Heart right ventricle (tissue), 16 donors: ENCODE results near the gene CENPM. TPM values are rescaled to one million over a fixed set of nuclear protein-coding genes. Genes with fewer than 3 reads are reported as not detected.

Experiments used
- ATAC-seq, 8 donors: fragments of 200-7000 bp; cut with Tn5 transposase; one replicate each; pipeline ENCODE4 v1.9.1; 2020; ENCODE audit warnings: mild to moderate bottlenecking in 8 of 8, moderate library complexity in 8 of 8, moderate number of reproducible peaks in 1 of 8
- DNase-seq, 2 donors: peaks; one replicate each; pipeline ENCODE4 v3.0.0-alpha.2; 2020
- H3K27ac ChIP-seq, 10 donors: fragments of 200-600 bp; sonication (generic) in 2 of 10; one replicate each; pipeline versions ENCODE4 v1.5.0 to v1.8.0; 2020 to 2022; ENCODE audit warnings: mild to moderate bottlenecking in 3 of 10
- H3K27me3 ChIP-seq, 7 donors: fragments of 200-600 bp; one replicate each; pipeline ENCODE4 v1.8.0; 2021 to 2022; ENCODE audit warnings: mild to moderate bottlenecking in 2 of 7
- H3K36me3 ChIP-seq, 9 donors: fragments of 200-600 bp; sonication (generic) in 1 of 9; one replicate each; pipeline versions ENCODE4 v1.5.0 to v1.8.0; 2020 to 2022; ENCODE audit warnings: mild to moderate bottlenecking in 2 of 9
- H3K4me1 ChIP-seq, 9 donors: fragments of 200-600 bp; sonication (generic) in 1 of 9; one replicate each; pipeline versions ENCODE4 v1.5.0 to v1.8.0; 2020 to 2022; ENCODE audit warnings: mild to moderate bottlenecking in 4 of 9
- H3K4me3 ChIP-seq, 10 donors: fragments of 200-600 bp; sonication (generic) in 2 of 10; one replicate each; pipeline versions ENCODE4 v1.5.0 to v1.8.0; 2020 to 2022; ENCODE audit warnings: mild to moderate bottlenecking in 7 of 10, moderate library complexity in 2 of 10
- H3K9me3 ChIP-seq, 11 donors: fragments of 200-600 bp in 10 of 11; sonication (generic) in 2 of 11; one replicate each; pipeline versions ENCODE4 v1.5.0 to v1.8.0; 2013 to 2022; ENCODE audit warnings: mild to moderate bottlenecking in 2 of 11, control low read depth in 1 of 11, moderate library complexity in 1 of 11
- CTCF ChIP-seq, 9 donors: fragments of 200-600 bp; sonication (generic) in 2 of 9; IDR thresholded peaks; one replicate each; pipeline versions ENCODE4 v1.5.0 to v1.8.0; 2021 to 2022; ENCODE audit warnings: antibody characterized with exemption in 9 of 9, mild to moderate bottlenecking in 5 of 9, moderate library complexity in 1 of 9
- WGBS, 2 donors: extraction: QIAGEN DNeasy Blood & Tissue Kit; methylation state at CpG; one replicate each; pipeline ENCODE4 v1.1.7; 2013; ENCODE audit warnings: inconsistent platforms in 1 of 2; 5-methylcytosine and 5-hydroxymethylcytosine counted together
- intact Hi-C, 10 donors: fragments of 100-400 bp; cut with DNase I; formaldehyde crosslinking; loops; one replicate each; pipeline versions ENCODE4 v1.11.1 to v1.14.2; 2022
- polyA plus RNA-seq, 2 donors: library from polyadenylated mRNA; stranded (reverse); fragments of 200-250 nt; gene quantifications; one replicate each; pipeline ENCODE4 v1.2.3, GENCODE V29; 2013
- total RNA-seq, 10 donors: library from RNA; stranded (reverse); fragmentation: NEBNext Ultra II Directional in 3 of 10; extraction: Animal tissue kit (Norgen Biotek cat#: 25700) in 3 of 10; gene quantifications; one replicate each; pipeline versions ENCODE4 v1.2.1 to v1.2.4, GENCODE V29; 2021 to 2023
- donor health status: Arrhythmogenic right ventricular cardiomyopathy.
- donor health status: ischemic (EF 13 %, LVEDD 7.1; RV severe dilation, severe dysfunction).
- donor health status: healthy with polysubstance abuse.
- donor health status: DM: no; HTN: yes; CAD: no.
- donor health status: DM: no; HTN: no; CAD: no.
- donor health status: ischemic (EF 25% LVEDD 6.9; RV normal size, moderate dysfunction).
- donor health status: ischemic (EF 25% LVEDD 5.7; RV mildly dilated, moderate dysfunction).
- donor health status: healthy.
- donor health status: DM: yes; HTN: yes; CAD: no.
- donor health status: Ischemic cardiomyopathy.
- donor health status: ischemic (EF 35%, LVEDD 5.7; RV mildly dilated, moderate dysfunction).
- donor health status: nonischemic (EF 11% LVEDD 7.7; RV severe dilation, severe dysfunction).
- donor health status: DM: yes; HTN: yes; CAD: no.
- donor health status: PGD.
- donor health status: ischemic (EF 29% LVEDD 5.4; RV normal size, mild dysfunction).
- donor health status: nonischemic (EF 23%, LVEDD 6.1; RV moderate dilation, normal function).

CENPM gene
- total and polyA plus RNA-seq, 12 donors = 0.34 to 3.5 (median 0.77) TPM; not detected in 4

GRCh38 chr22:41935509-41935908 is 11.4 kb downstream of the CENPM start:
- Histone ChIP-seq H3K27ac (peak overlapping the region in 8 of 10 donors; percentile 43 to 76 (median 64)), H3K4me3 (no peak overlapping the region), H3K36me3 (peaks cover 0 to 12% (median 0%) of the 10 kb centered on the region in 9 donors), H3K4me1 (peaks cover 0 to 26% (median 7%) of the 10 kb centered on the region in 9 donors), H3K9me3 (no peaks in the 10 kb centered on the region), H3K27me3 (no peaks in the 10 kb centered on the region)
- DNase-seq = no peak
- peak in 1 of 8 donors; percentile 1 for ATAC-seq
- no peak for TF ChIP-seq CTCF (IDR thresholded peaks at IDR 0.05)
- WGBS, 2 donors = 88% methylated on average over 9 of the region's 9 CpGs
- intact Hi-C loops = loop anchor here in 1 of 10 donors (2.0 kb wide), 2 partner anchors 67 to 109 kb away; no protein-coding TSS in a partner anchor

- Histone ChIP-seq H3K36me3 (peaks cover 0 to 12% (median 0%) of the 10 kb centered on the region in 9 donors), H3K4me1 (peaks cover 0 to 26% (median 7%) of the 10 kb centered on the region in 9 donors), H3K9me3 (no peaks in the 10 kb centered on the region), H3K27me3 (no peaks in the 10 kb centered on the region), H3K4me3 (no peak overlapping the region), H3K27ac (peak overlapping the region; percentile 20 to 76 (median 60))
- 64 to 66% methylated on average over 4 of the region's 4 CpGs for WGBS, 2 donors
- intact Hi-C loops = loop anchor here in 1 of 10 donors (2.0 kb wide), 2 partner anchors 66 to 108 kb away; no protein-coding TSS in a partner anchor
- DNase-seq (peak; percentile 59 to 65), ATAC-seq (peak; percentile 48 to 90 (median 74))
- TF ChIP-seq CTCF (IDR thresholded peaks at IDR 0.05) = no peak
Measured at GRCh38 chr22:41935015-41935351, 12.0 kb downstream of the CENPM start.

- Histone ChIP-seq H3K27me3 (no peaks in the 10 kb centered on the region), H3K9me3 (no peaks in the 10 kb centered on the region), H3K4me3 (no peak overlapping the region), H3K36me3 (peaks cover 0 to 11% (median 0%) of the 10 kb centered on the region in 9 donors), H3K4me1 (peaks cover 0 to 25% (median 7%) of the 10 kb centered on the region in 9 donors), H3K27ac (peak overlapping the region; percentile 20 to 76 (median 60))
- TF ChIP-seq CTCF (IDR thresholded peaks at IDR 0.05) = no peak
- ATAC-seq (peak in 4 of 8 donors; percentile 43 to 55 (median 48)), DNase-seq (no peak)
- WGBS, 2 donors = 88 to 90% methylated on average over 17 of the region's 17 CpGs
- intact Hi-C loops = loop anchor here in 1 of 10 donors (2.0 kb wide), 2 partner anchors 66 to 108 kb away; no protein-coding TSS in a partner anchor
Measured at GRCh38 chr22:41934284-41935014, 12.5 kb downstream of the CENPM start.

GRCh38 chr22:41933411-41934177 is 13.4 kb downstream of the CENPM start:
- no peak for TF ChIP-seq CTCF (IDR thresholded peaks at IDR 0.05)
- WGBS, 2 donors = 84 to 87% methylated on average over 16 of the region's 16 CpGs
- DNase-seq = no peak
- ATAC-seq = no peak
- Histone ChIP-seq H3K27ac (no peak overlapping the region), H3K36me3 (peaks cover 0 to 3% (median 0%) of the 10 kb centered on the region in 9 donors), H3K27me3 (no peaks in the 10 kb centered on the region), H3K4me1 (peaks cover 0 to 17% (median 0%) of the 10 kb centered on the region in 9 donors), H3K4me3 (no peak overlapping the region), H3K9me3 (no peaks in the 10 kb centered on the region)
- intact Hi-C loops = loop anchor here in 1 of 10 donors (2.0 kb wide), 2 partner anchors 65 to 107 kb away; no protein-coding TSS in a partner anchor
